Large intestine (tissue), 3 donors: ENCODE results near the gene COL27A1. TPM values are rescaled to one million over a fixed set of nuclear protein-coding genes. Genes with fewer than 3 reads are reported as not detected.

Experiments used
- DNase-seq, 2 donors: peaks; one replicate each; pipeline versions ENCODE4 v3.0.0 to v3.0.0-alpha.2; 2013
- H3K27ac ChIP-seq: one replicate; pipeline ENCODE4 v1.5.1; 2013; ENCODE audit warnings: low read length
- H3K27me3 ChIP-seq: 2 replicates; pipeline ENCODE4 v1.6.1; 2013; ENCODE audit warnings: low read length; ENCODE audit not compliant: control insufficient read depth, insufficient read depth
- H3K36me3 ChIP-seq: 2 replicates; pipeline ENCODE4 v1.6.1; 2013; ENCODE audit warnings: low read length; ENCODE audit not compliant: control insufficient read depth, insufficient read depth
- H3K4me1 ChIP-seq: one replicate; pipeline ENCODE4 v1.6.1; 2013; ENCODE audit warnings: low read length; ENCODE audit not compliant: control insufficient read depth, insufficient read depth
- H3K4me3 ChIP-seq: one replicate; pipeline ENCODE4 v1.5.1; 2013; ENCODE audit warnings: low read length
- H3K9me3 ChIP-seq: one replicate; pipeline ENCODE4 v1.6.1; 2013; ENCODE audit warnings: mild to moderate bottlenecking, low read depth, low read length, moderate library complexity; ENCODE audit not compliant: control insufficient read depth
- WGBS: methylation state at CpG from one replicate; pipeline ENCODE4 v1.1.5; 2013; ENCODE audit warnings: low lambda C conversion rate; ENCODE audit not compliant: insufficient coverage; 5-methylcytosine and 5-hydroxymethylcytosine counted together
- polyA plus RNA-seq: library from polyadenylated mRNA; unstranded; fragments of 120-200 nt; gene quantifications from one replicate; pipeline ENCODE4 v1.2.1, GENCODE V29; 2013

Gene COL27A1
- polyA plus RNA-seq, 1 donor: 117 TPM

- Histone ChIP-seq H3K36me3 (peaks cover 67% of the 10 kb centered on the region), H3K27ac (no peak overlapping the region), H3K4me3 (no peak overlapping the region), H3K9me3 (no peaks in the 10 kb centered on the region), H3K27me3 (no peaks in the 10 kb centered on the region), H3K4me1 (no peaks in the 10 kb centered on the region)
- no CpG with 5 or more reads among the region's 6 CpGs for WGBS
- no peak for DNase-seq
Measured at GRCh38 chr9:114356792-114357191, 201.5 kb downstream of the COL27A1 start.

- no peak overlapping the region for H3K27ac ChIP-seq
- no peaks in the 10 kb centered on the region for H3K9me3 ChIP-seq
- peaks cover 70% of the 10 kb centered on the region for H3K36me3 ChIP-seq
- no peaks in the 10 kb centered on the region for H3K4me1 ChIP-seq
- no peaks in the 10 kb centered on the region for H3K27me3 ChIP-seq
- DNase-seq: no peak
- no CpG with 5 or more reads among the region's 6 CpGs for WGBS
- H3K4me3 ChIP-seq: no peak overlapping the region
Measured at GRCh38 chr9:114357360-114357759, 202.0 kb downstream of the COL27A1 start.

- no peak for DNase-seq
- Histone ChIP-seq H3K9me3 (no peaks in the 10 kb centered on the region), H3K4me1 (no peaks in the 10 kb centered on the region), H3K27me3 (no peaks in the 10 kb centered on the region), H3K4me3 (no peak overlapping the region), H3K27ac (no peak overlapping the region), H3K36me3 (peaks cover 76% of the 10 kb centered on the region)
- WGBS: 100% methylated on average over 1 of the region's 9 CpGs
Measured at GRCh38 chr9:114357911-114358328, 202.6 kb downstream of the COL27A1 start.

GRCh38 chr9:114359801-114360200 is 204.5 kb downstream of the COL27A1 start:
- H3K4me3 ChIP-seq: no peak overlapping the region
- no peak overlapping the region for H3K27ac ChIP-seq
- H3K27me3 ChIP-seq: no peaks in the 10 kb centered on the region
- peaks cover 90% of the 10 kb centered on the region for H3K36me3 ChIP-seq
- H3K4me1 ChIP-seq: no peaks in the 10 kb centered on the region
- no CpG with 5 or more reads among the region's 7 CpGs for WGBS
- no peaks in the 10 kb centered on the region for H3K9me3 ChIP-seq
- DNase-seq: no peak

GRCh38 chr9:114361542-114361941 is 206.2 kb downstream of the COL27A1 start:
- no CpG with 5 or more reads among the region's 7 CpGs for WGBS
- Histone ChIP-seq H3K27ac (no peak overlapping the region), H3K36me3 (peaks cover 77% of the 10 kb centered on the region), H3K4me1 (no peaks in the 10 kb centered on the region), H3K4me3 (no peak overlapping the region), H3K9me3 (no peaks in the 10 kb centered on the region), H3K27me3 (no peaks in the 10 kb centered on the region)
- no peak for DNase-seq

Other genes starting within 250 kb of the COL27A1 start
- gene AMBP, start 77.2 kb upstream of the COL27A1 start, polyA plus RNA-seq: 3.6 TPM
- gene KIF12, start 56.2 kb upstream of the COL27A1 start, polyA plus RNA-seq: 136 TPM
- gene ORM1, start 167.6 kb downstream of the COL27A1 start, polyA plus RNA-seq: 0.09 TPM
- gene ORM2, start 174.3 kb downstream of the COL27A1 start, polyA plus RNA-seq: not detected
- gene AKNA, start 232.4 kb downstream of the COL27A1 start, polyA plus RNA-seq: 12.0 TPM